NCI-H2107 treated with DMSO at 0.1 percent for 48 hours (cell line): ENCODE data around the gene JAG2.

Source experiments
- DNase-seq: peaks from one replicate; lab custom pipeline; 2025; ENCODE audit not compliant: unreplicated experiment; lab: John Stamatoyannopoulos, UW

JAG2 gene

DNA sequence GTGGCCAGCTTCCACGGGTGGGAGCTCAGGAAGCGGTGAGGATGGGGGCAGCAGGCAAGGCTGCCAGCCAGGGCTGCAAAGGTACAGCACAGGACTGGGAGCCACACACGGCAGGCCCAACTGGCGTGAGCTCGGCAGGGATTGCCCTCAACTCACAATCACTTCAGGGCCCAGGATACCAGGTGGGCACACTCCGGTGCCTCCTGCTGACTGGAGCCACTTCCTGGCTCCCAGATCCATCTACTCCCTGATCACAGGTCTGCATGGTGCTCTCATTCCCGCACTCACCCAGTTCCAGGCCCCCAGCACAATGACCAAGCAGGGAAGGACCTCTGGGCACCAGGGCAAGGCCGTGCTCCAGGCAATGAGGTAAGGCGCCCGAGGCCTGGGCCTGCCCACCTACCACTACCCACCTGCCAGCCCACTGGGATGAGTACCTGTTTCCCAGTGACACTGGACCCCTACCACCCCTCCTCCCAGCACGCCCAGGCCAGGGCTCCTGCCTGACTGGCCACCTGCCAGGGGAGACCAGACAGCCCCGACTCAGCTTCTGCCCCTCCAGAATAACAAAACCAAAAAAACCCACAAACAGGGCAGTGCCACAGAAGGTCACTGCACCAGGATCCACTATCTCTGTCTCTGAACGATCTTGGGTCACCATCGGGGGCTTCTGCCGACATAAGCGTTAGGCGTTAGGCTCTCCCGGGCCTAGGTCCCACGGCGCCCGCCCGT is 1.8 kb downstream of the JAG2 start:
- peak; percentile 35 for DNase-seq

DNA sequence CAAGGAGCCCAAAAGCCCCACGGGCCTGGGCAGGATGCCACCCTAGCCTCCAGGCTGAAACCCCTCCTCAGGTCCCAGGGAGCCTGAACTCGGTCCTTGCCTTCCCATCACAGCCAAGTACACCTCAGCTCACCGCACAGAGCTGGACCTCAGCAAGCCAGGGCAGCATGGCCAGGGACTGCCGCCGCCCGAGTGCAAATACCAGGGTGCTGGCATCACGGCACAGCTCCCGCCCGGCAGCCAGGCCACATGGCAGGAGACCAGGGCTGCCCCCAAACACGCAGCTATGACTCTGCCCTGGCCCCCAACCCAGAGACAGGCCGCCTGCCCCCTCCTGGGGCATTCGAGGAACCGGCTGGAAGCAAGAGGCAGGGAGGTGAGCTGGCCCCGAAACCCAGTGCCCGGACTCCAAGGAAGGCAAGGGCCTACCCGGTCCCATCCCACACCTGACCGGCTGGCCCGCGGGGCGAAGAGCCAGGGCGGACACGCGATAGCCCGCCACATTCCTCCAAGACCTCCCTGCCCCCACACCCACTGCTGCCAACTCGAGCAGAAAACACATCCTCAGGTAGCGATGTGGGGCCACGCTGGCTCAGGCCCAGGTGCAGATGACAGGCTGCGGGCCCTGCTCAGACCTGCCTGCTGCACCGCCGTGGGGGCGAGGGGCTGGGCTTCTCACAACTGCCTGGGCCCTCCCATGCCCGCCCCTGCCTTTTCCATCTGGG is 2.7 kb downstream of the JAG2 start:
- no peak for DNase-seq

DNA sequence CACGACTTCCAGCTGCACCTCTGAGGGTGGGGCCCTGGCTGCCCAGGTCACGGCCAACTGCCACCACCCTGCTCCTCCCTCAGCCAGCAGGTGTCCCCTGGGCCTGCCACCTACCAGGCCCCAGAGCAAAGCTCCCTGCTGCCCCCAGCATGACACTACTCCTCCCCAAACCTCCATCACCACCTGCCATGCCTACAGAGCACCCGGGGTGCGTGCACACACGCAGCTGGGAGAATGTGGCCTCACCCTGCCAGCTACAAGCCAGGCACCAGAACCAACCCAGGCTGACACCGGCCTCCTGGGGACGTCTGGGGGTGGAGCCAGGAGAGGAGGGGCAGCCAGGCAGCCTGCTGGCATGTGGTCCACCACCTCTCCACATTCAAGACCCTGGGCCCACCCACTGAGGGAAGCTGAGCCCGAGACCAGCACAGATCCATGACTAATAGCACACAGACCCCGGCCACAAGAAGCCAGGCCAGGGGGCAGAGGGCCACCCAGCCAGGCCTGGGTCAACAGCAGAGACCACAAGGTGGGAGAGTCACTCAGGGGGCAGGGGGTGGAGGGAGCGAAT is 3.4 kb downstream of the JAG2 start:
- DNase-seq, result peak; percentile 98

DNA sequence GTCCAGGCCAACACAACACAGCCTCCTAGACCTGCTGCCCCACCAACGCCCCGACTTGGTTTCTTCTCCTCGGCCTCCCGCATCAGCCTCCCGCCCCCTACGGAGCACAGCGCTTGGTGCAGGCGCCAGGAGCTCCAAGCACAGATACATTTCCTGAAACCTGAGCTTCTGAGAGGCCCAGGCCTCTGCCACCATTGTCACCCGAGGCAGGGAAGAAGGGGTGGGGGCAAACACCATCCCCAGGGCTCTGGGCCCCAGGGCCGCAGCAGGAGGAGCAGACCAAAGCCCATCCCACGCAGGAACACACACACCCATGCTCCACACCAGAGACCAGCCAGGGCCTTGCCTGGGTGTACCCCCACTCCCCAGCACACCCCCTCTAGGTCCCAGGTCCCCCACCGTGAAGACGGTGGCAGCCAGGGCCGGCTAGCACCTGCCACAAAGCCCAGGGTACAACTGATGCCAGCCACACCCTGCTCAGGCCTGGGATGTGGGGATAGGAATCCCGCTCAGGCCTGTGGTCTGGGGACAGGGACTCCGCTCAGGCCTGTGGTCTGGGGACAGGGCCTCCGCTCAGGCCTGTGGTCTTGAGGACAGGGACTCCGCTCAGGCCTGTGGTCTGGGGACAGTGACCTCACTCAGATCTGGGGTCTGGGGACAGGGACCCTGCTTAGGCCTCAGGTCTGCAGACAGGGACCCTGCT is 5.4 kb downstream of the JAG2 start:
- DNase-seq, result peak; percentile 90

DNA sequence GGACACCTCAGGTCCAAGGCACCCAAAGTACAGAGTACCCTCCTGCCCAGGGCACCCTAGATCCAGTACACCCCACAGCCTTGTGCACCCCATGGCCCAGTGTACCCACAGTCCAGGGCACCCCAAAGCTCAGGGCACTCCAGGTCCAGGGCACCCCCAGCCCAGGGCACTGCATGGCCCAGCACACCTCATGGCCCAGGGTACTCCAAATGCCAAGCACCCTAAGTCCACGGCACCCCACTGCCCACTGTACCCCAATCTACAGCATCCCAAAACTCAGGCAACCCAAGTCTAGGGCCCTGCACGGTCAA is 6.0 kb downstream of the JAG2 start:
- no peak for DNase-seq

DNA sequence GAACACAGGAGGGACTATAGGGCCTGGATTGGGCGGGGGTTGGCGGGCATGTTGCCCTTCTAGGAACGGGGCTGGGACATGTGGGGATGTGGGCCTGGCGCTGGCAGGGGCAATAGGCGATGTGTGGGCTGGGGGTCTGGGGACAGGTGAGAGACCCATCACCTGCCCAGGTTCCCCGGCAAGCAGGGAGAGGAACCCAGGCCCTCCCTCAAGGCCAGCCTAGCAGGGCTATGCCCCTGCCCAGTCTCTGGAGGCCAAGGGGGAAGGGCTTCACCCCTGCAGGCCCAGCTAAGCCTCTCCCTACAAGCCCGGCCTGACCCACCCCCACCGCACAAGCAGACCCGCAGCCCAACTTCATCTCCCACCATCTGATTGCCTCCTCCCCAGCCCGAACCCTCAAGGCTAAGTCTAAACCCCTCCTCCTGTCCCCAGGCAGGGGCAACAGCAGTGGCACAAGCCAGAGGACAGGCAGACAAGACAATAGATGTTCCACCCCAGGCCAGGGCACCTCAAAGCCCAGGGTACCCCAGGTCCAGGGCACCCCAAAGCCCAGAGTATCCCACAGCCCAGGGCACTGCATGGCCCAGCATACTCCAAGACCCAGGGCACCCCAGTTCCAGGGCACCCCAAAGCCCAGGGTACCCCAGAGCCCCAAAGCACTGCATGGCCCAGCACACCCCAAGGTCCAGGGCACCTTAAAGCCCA is 6.5 kb downstream of the JAG2 start:
- no peak for DNase-seq

DNA sequence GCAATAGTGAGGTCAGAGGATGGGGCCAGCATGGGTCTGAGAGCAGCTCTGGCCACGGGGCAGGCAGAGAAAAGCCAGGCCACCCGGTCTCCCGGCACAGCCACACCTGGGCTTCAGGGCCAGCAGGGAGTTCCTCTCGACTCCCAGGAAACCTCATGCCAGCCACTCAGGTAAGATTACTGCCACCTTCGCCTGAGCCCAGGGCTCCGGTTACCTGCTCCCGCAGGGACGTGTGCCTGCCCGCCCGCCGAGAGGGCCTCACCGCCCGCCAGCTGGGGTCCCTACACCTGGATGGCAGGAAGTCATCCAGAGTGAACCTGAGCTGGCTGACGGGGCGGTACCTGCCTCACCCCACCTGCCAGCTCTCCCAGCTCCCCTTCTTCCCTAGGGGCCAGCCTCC is 7.3 kb downstream of the JAG2 start:
- DNase-seq, result peak; percentile 98

DNA sequence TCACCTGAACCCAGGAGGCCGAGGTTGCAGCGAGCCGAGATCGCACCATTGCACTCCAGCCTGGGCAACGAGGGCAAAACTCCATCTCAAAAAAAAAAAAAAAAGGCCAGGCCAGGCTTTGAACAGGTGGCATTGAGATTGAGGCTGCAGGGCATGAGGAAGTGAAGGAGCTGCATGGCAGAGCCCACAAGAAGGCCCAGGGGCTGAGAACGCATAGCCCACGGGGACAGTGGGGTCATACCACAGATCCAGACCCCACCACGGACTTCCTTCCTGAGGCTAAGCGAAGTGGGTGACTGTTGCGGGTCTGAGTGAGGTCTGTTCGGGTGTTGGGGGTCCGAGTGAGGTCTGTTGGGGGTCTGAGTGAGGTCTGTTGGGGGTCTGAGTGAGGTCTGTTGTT is 7.8 kb downstream of the JAG2 start:
- no peak for DNase-seq

DNA sequence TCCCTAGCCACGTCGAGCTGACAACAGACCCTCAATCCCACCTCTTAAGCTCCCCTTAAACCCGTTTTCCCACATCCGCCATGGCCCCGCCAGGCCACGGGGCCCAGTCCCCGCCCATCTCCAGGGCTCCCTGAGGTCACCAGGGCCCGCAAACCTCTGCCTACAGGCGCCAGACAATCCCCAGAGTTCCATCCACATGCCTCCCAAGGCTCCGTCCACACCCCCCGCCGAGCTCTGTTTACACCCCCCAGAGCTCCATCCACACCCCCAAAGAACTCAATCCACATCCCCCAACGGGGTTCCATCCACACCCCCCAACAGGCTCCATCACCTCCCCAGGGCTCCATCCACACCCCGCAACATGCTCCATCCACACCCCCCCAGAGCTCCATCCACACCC is 9.2 kb downstream of the JAG2 start:
- DNase-seq, result no peak

DNA sequence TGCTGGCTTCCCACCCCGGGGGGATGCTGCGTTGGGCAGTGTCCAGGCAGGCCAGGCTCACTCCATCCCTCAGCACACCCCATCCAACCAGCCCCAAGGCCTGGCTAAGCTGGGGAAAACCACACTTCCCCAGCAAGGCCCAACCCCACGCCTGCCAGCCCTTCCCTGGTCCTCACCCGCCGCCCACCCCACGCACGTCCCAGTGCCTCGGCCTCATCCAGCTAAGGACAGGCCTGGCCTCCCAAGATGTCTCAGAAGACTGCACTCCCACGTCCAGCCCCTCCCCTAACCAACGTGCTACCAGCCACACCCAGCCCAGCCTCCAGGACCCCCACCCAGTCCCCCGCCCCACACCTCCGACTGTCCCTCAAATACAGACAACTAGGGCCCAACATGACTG is 9.8 kb downstream of the JAG2 start:
- no peak for DNase-seq

DNA sequence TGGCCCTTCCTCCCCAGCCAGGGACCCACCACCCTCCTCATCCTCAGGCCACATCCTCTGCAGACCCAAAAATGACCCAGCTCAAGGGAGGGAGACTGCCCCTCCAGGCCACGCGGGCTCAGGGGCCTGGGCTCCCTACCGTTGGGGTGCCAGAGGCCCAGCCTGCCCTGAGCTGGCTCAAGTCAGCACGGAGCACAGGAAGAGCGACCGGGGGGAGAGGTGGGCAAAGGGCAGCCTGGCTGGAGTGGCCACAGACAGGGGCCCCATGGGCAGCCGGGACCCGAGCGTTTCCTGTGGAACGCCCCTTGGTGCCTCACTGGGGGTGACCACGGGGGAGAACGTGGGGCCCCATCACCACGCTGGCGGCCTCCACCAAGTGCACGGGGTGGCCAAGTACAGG is 10.7 kb downstream of the JAG2 start:
- no peak for DNase-seq

DNA sequence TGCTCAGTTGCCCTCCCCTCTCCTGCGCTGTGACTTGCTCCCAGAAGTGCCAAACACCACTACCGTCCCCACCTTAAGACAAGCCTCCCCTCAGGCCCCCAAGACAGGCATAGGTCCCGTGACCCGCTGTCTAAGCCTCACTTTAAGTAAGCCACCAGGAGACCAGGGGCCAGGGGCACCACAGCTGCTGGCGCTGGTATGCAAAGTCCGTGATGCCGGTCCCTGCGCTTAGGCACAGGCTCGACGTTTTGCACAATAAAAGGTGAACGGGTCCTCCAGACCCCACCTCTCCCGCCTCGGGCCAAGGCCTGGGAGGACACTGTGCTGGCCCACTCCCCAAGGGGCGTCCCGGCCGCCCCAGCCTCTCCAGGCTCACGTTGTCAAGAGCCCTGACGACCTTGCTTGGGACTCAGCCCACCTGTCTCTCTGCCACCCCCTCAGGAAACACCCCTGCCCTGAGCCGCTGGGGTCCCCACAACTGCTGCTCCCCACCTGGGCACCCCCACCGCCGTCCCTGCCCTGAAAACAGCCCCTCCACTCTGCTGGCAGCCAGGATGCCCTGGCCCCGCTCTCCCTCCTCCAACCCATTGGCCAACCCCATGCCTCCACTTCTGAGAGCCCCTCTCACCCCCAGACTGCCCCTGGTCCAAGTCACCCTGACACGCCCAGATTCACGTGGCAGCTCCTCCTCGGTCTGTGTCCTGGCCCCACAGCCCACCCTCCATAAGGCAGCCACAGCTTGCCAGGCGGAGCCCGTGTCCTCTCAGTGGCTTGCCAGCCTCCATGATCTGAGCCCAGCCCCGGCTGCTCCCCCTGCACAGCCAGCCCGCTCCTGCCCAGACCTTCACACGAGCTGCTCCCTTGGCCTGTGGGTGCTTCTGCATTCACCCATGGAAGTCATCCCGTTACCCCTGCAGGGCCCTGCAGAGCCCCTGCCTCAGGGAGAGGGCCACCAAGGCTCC is 11.9 kb downstream of the JAG2 start:
- no peak for DNase-seq

DNA sequence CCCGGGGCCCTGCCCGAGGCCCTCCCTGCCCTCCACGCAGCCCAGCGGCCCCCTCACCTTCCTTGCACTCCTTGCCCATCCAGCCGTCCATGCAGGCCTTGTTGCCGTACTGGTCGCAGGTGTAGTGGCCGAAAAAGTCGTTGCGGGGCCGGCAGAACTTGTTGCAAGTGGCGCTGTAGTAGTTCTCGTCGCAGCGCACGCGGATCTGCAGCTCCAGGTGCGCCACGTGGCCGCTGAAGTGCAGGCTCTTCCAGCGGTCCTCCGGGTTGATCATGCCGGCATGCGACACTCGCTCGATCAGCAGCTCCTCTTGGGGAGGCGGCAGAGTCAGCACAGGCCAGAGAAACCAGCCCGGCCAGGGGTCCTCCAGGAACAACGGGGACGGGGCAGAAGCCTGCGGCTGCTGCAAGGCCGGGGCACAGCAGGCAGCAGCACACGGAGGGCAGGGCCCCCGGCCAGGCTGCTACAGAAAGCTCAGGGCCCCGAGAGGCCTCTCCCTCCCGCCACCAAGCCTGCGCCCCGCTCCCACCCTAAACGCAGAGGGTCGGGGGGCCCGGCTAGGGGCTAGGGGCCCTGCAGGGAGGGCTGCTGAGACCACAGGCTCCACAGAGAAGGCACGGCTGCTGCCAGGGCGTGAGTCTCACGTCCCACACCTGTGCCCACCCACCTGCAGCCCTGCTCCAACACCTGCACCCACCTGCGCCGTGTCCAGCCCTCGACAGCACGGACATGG is 12.7 kb downstream of the JAG2 start:
- DNase-seq, result no peak

DNA sequence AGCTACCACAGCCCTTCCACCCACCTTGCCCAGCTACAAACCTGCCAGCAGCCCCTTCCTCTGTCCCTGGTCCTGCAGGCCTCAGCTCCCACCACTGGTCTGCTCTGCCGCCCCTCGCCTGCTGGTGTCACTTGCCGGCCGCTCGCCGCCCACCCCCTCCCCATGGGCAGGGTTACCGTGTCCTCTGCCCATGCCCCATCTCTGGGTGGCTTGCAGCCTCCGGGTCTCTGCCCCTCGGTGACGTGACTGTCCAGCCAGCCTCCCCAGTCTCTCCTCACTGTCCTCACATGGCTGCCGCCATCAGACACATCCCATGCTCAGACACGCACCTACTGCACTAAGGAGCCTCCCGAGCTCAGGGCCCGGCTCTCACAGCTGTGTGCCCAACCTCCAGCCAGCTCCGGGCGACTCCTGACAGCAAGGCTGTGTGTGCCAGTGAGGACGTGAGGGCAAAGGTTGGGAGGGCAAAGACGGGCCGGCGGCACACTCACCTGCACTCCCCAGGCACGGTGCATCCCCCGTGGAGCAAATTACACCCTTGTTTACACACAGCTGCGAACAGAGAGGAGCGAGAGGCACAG is 13.4 kb downstream of the JAG2 start:
- DNase-seq, result no peak

DNA sequence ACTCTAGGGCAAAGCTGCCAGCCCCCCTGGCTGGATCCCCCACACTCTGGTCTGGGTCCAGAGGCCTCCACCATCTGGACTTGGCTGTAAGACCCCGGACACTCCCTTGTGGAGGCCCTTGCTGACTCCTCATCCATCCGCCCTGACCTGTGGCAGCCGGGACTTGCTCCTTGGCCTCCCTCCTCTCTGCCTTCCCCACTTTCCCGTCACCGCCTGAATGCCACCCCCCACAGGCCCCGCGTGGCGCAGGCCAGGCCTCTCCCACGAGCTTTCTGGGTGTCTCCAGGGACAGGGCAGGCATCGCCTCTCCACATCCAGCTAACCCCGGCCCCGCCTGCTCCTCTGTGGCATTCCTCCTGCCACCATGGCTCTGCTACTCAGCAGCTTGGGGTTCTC is 14.1 kb downstream of the JAG2 start:
- DNase-seq, result no peak

DNA sequence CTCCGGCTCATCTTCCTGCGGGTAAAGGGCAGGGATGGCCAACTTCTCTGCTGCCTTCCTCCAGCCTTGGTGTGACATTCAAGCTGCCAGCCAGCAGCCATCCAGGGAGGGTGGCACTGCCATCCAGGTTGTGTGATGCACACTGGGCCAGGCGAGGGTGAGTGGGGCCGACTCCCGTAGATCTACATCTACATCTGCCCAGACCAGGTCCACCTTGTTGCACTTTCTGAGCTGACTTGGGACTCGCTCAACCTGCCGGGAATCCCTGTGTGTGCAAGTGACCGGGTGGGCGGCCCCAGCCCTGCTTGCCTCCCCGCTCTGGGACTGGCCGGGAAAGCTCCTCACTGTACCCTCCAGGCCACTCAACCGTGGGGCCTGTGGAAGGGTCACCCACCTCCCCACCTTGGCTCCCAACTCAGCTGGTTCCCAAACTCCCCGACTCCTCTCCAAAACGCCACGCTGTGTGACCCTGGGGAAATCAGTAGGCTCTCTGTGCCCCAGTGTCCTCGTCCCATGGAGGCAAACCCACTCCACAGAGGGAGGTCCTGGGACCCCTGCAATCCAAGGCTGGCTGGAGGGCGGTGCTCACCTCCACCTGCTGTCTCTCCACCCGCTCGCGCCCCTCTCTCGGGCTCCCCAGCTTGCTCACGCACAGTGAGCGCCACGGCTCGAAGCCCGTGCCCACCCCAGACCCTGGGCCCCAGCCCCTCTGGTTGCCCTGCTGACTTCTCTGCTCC is 14.7 kb downstream of the JAG2 start:
- no peak for DNase-seq

DNA sequence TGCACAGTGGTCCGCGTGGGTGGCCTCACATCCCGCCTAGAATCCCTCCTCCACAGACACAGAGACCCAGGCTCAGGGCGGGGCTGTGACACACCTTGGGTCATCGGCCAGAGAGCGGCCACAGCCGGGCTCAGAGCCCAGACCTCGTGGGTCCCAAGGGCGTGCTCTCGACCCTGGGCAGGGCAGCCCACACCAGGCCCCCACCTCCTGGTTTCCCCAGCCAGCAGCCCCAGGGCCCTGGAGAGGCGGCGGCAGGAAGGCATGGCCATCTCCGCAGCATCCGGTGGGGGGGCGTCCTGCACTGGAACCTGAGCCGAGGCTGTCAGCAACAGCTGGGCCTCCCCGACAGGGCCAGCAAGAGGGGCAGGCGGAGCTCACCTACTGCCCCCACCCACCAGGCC is 15.2 kb downstream of the JAG2 start:
- no peak for DNase-seq

DNA sequence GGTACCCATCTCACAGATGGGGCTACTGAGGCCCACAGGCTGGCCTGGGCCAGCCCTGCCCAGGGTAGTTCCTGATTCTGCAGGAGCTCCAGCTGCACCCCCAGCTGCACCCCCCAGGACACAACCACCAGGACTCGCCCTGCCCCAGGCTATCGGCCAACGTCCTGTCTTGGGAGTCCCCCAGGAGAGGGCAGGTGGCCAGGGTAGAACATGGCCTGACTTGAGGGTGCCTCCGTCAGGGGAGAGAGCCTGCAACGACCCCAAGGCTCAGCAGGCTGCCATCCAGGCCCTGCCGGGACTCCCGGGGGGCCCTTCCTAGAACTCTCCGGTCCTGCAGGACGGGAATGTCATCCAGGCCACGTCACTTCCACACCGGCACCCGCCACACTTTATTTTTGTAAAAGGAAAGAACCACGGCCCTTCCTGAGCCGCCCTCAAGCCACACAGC is 15.8 kb downstream of the JAG2 start:
- DNase-seq, result no peak
